Putamen (tissue), 1 donor: Measurements from ENCODE around the gene RMND5A.

Experiments
- DNase-seq: peaks from one replicate; pipeline ENCODE4 v3.0.0-alpha.2; 2016; ENCODE audit warnings: low spot score

The RMND5A gene

DNA sequence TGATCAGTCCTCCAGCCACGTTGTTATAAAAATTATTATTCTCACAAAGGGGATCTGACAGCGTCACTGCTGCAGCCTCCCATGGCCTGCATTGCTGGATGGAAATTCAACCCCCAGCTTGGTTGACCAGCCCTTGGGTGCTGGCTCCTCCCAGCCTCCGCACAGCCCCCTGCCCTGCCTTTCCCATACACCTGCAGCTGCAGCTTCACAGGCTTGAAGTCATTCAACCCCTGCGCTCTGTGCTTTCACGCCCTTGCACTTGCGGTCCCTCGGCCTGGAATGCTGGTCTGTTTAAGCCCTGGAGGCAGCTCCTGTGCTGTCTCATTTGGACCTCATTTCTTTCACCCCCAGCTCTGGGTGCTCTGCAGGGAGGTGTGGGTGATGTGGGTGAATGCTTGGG, 71.5 kb downstream of the RMND5A start:
- DNase-seq, result no peak

DNA sequence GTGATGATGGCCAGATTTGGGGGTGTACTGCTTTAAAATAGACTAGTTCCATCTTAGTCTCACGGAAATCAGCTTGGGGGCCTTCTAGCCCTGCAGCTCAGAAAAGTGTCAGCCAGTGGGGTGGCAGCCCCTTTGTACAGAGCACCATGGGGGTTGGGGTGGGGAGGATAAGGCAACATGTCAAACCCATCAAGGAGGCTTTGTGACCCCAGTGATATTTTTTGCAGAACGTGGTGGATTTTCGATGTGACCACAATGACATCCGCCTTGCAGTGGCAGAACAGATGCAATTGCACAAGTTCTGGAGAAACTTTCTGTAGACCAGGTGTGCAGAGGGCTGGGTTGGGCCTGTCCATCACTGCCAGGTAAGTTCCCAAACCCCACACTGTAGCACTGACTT, 73.7 kb downstream of the RMND5A start:
- no peak for DNase-seq

DNA sequence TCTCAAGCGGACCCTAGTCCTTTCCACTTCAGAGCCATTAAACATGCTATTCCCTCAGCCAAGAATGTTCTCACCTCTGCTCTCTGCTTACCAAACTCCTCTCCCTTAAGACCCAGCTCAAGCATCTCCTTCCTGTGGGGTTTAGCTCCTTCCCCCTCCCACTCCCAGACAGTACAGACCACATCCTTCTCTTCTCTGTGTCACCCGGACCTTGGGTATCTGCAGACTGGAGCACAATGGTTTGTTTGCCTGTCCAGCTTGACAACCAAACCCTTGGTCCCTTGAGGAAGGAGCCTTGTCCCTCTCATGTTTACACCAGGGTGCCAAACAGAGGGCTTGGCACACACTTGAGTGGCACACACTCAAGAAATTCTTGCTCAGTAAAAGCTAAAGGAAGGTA, 74.8 kb downstream of the RMND5A start:
- no peak for DNase-seq

DNA sequence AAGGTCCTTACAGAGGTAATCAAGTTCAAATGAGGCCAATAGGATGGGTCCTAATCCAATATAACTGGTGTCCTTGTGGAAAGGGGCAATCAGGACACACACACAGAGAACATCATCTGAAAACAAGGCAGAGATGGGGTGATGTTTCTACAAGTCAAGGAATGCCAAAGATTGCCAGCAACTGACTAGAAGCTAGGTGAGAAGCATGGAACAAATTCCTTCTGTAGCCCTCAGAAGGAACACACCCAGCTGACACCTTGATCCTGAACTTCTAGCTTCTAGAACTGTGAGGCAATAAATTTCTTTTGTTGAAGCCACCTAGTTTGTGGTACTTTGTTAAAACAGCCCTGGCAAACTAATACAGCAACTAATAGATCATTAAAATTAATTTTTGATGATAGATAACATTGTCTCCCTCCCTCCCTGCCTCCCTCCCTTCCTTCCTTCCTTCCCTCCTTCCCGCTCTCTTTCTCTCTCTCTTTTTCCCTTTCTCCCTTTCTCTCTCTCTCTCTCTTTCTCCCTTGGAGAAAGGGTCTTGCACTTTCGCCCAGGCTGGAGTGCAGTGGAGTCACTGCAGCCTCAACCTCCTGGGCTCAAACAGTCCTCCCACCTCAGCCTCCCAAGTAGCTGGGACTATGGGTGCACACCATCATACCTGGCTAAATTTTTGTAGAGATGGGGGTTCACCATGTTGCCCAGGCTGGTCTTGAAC, 80.9 kb downstream of the RMND5A start:
- DNase-seq, result no peak

DNA sequence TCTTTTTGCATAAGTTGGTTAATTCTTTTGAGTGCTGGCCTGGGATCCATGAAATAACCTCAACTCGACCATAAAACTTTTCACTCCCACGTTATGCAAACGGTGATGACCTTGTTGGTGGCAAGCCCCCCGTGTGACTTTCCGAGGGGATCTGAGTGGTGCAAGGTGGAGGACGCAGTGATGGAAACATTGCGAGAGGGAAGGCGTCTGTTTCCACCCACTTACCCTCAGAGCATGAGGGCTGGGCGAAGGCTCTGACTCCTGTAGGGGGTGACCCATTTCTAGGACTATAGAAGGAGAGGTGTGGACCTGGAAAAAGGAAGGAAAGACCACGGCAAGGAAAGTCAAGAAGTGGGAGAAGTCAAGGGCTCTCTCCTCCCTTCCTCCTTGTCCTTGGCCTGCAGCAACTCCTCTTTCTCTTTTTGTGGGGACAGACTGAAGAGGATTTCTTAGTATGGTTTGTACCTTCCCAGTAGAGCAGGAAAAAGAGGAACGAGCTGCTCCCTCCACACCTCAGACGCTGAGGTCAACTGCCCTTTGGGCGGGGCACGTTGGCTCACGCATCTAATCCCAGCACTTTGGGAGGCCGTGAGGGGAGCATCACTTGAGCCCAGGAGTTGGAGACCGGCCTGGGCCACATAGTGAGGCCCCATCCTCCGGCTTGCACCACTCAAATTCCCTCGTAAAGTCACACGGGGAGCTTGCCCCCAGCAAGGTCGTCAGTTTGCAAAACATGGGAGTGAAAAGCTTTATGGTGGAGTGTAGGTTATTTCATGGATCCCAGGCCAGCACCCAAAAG, 86.2 kb downstream of the RMND5A start:
- no peak for DNase-seq

DNA sequence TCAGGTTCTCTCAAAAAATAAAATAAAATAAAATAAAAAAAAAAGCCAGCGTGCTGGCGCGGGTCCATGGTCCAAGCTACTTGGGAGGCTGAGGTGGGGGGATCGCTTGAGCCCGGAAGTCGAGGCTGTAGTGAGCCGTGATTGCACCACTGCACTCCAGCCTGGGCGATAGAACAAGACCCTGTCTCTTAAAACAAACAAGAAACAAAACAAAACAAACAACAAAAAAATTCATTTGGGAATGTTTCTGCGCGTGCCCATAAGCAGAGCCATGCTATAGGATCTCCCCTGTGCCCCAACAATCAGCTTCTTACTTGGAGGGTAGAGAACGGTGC, 87.0 kb downstream of the RMND5A start:
- no peak for DNase-seq

DNA sequence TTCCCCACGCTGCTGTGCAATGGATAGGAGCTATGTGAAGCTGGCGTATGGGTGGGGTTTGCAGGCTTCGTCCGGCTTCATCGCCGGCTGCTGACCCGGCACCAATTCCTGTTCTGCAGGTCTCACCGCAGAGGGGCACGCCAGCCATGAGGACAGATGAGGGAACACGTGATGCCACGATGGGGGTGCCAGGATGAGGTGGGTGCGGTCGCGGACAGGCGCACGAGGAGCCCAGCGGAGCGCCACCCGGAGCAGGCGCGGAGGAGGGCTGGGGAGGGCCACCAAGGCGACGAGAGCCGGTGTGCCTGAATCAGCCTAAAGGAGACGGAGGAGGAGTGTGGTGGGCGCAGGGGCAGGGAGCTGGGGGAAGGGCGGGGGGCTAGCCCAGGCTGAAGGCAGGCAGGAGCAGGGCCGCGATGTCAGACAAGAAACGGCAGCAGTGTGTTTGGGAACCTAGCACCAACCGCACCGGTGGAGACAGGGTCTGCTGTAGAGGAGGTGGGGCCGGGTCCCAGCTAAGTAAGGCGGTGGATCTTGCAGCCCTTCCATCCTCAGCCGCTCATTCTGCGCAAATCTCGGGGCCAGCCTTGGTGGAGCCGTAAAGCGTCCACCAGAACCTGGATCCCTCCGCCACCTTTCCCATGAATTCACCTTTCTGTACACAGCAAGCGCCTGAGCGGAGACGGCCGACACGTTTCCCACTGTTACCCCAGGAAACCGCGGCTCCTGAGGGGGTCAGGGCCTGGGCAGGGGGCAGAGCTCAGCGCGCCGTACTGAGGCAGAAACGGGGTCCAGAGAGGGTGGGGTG, 87.6 kb downstream of the RMND5A start:
- peak; percentile 58 for DNase-seq

DNA sequence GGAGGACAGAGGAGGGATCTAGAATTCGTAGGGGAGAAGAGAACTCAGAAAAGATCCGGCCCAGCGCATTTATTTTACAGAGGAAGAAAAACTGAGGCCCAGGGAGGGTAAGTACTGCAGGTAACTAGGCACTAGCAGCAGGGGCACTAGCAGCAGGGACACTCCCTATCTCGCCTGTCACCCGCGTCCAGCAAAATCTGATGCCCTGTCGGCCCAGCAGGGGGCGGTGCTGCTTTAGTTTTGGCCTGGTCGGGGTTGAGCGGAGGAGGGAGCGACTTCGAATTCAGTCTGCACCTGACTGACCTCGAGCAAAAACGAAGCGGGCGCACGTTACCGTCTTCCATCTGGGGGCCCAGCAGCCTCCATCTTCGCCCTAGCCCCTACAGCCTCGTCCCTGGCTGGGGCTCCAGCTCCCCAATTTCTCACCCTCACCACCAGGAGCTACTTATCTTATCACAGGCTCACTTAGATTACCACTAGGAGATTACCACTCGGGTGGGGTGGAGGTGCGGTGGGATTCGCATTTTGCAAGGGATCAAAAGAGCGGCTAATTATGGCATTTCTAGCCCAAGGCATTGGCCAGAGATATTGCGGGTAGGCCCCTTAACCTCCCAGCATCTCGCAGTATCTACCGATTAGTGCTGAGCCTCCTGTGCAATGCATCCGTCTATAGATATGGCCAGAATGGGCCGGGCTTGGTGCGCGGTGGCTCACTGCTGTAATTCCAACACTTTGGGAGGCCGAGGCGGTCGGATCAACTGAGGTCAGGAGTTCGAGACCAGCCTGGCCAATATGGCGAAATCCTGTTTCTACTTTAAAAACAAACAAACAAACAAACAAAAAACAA, 88.4 kb downstream of the RMND5A start:
- peak; percentile 78 for DNase-seq

DNA sequence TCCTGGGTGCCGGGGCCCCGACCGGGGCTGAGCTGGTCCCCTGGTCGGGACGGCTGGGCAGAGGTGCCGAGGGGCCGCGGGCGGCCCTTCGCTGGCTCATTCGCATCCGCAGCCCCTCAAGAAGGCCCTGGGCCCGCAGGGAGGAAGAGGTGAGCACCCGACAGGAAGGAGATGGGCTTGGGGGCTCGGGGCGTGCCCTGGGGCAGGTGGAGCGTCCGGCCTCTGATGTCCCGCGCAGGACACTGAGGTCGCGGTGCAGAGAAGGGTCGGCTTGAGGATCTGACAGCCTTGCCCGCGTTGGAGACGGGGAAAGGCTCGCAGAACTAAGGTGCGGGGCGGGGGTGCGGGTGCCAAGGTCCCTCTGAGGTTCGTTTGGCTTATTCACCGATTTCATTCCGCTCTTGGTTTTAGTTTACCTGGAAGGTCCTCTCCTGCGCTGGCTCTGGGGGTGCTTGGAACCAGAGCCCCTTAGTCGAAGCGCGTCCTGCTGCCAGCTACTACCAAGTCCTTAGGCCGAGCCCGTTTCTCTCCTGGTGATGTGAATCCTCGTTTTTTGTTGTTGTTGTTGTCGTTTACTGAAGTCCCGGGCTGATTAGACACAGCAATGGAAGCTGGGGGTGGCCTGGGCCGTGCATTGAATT, 89.5 kb downstream of the RMND5A start:
- DNase-seq, result no peak

DNA sequence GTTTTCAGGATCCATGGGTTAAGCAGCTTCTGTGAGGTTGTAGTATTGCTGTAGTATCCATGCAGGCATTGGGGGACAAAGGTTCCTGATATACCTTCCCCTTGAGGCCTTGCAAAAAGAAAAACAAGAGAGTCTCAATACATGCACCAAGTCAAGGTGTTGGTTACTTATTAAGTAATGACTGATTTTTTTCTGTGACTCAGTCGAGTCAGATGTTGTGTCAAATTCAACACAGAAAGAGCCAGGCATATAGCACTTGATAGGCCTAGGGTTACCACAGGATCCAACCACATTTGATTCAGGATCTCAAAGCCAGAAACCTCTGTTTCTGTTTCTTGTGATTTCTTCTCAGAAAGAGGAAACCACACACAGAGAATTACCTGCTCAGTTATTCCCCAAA, 95.5 kb downstream of the RMND5A start:
- no peak for DNase-seq

DNA sequence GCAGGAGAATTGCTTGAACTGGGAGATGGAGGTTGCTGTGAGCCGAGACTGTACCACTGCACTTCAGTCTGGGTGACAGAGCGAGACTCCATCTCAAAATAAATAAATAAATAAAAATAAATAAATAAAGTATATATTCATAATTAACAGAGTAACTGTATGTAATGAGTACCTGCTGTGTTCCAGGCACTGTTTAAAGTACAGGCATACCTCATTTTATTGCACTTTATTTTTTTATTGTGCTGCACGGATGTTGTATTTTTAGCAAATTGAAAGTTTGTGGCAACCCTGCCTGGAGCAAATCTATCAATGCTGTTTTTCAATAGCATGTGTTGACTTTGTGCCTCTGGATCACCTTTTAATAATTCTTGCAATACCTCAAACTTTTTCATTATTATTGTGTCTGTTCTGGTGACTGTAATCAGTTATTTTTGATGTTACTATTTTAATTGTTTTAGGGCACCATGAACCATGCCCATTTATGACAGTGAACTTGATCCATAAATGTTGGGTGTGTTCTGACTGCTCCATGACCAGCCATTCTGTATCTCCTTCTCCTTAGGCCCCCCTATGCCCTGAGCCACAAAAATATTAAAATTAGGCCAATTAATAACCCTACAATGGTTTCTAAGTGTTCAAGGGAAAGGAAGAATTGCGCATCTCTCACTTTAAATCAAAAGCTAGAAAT, 98.2 kb downstream of the RMND5A start:
- no peak for DNase-seq

DNA sequence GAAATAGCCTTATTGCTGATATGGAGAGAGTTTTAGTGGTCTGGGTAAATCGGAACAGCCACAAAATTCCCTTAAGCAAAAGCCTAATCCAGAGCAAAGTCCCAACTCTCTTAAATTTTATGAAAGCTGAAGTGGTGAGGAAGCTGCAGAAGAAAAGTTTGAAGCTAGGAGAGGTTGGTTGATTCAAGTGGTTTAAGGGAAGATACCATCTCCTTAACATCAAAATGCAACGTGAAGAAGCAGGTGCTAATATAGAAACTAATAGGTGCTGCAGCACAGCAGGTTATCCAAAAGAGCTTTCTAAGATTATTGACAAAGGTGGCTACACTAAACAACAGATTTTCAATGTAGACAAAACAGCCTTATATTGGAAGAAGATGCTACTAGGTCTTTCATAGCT, 98.9 kb downstream of the RMND5A start:
- DNase-seq, result no peak

DNA sequence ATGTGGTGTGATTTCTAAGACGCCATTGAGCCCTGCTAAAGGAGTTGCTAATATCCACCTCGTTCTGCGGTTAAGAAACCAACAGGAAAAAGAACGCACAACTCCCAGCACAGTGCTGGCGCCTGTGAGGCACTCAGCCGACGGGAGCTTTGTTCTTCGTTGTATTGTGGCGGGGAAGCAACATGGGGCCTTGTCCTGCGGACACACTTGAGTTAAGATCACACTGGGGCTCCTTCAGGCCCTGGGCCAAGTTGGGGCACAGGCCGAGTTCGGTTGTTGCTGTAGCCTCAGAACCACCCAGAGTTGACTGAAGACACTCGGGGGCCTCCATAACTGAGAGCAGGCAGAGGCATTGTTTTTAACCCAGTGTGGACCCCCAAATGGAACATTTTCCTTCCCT, 101.2 kb downstream of the RMND5A start:
- no peak for DNase-seq

DNA sequence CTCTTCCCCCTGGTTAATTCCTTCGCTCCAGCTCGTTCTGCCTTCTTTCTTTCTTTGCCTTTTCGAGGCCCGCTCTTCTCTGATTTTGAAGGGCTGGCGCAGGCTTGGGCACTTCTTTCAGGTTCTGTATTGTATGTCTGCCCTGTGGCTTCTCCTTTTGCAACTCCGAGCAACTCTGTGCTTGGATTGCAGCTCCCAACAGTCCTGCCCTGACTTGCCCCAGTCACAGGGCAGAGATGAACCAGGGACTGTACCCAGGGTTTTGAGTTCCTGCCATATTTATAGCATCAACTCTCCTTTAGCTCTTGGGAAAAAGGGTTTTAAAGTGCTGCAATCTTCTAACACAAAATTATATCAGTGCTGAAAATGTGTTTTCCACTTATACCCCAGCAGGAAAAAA, 101.8 kb downstream of the RMND5A start:
- DNase-seq, result no peak

DNA sequence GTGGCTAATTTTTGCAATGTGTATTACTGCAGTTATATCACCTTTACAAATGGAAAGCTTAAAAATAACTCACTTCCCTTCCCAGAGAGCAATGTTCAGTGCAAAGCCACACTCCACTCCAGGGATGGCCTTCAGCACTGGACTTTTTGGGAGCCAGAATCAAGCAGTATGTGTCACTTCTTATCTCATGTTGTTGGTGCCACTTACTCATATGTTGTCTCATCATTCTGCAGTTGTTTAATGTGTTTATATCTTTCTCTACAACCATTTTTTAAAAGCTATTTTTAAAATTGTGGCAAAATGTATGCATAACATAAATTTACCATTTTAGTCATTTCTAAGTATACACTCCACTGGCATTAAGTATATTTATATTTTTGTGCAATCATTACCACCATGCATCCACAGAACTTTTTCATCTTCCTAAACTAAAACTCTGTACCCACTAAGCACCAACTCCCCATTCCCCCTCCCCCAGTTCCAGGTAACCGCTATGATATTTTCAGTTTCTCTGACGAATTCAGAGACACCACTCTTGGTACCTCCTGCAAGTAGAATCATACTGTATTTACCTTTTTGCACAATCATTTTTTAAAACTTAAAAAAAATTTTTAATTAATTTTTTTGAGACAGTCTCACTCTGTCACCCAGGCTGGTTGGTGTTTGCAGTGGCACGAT, 102.7 kb downstream of the RMND5A start:
- no peak for DNase-seq

DNA sequence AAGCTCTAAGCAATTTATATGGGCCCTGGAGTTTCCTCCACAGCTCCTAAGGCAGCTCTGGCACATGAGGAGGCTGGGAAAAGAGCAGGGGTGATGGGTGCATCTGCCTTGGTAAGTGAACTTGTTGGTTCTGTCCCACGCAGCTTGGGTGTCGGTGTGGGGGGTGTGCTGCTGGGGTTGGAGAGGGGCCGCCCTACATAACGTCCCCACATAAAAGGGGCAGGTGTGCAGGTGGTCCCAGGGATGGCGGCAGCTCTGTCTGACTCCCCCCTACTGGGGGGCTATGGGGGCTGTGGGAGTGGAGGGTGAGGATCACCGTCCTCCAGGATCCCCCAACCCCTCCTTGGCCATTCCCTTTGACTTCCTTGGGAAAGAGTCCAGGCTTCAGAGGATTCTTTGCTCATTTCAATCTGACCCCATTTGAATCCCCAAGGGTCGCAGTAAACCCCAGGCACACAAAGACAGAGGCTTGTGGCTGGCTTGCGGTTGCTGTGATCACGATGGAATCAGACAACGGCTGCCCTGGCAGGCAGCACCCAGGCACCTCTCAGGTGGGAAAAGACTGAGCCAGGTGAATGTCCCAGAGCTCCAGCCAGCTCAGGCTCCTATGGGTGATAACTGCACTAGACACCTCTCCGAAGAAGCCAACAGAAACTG, 105.1 kb downstream of the RMND5A start:
- no peak for DNase-seq

DNA sequence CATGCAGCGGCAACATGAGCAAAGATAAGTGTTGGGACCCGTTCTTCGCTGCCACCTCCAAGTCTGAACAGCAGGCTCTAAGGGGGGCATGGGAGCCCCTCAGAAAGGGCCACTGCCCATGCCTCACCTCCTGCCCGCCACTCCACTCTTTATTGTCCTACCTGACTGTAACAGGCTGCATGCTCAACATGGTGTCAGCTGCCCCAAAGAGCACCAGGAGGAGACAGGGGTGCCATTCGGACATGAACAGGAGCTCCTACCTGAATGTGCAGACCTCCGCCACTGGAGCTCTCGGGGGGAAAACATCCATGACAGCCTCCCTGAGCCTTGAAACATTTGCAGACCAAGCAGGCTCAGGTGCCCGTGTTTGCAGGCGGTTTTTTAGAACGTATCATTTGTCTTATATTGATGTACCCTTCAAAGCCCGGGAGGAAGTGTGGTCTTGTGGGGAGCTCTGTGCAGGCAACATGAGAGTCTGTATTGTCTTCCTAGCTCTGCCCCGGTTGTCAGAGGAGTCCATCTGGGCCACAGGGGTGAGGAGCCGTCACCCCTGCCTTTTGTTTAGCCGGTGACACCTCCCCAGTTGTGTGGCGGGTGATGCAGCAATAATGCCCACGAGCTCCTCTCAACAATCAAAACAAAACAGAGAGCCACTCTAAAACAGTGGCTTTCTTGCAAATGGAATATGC, 105.7 kb downstream of the RMND5A start:
- no peak for DNase-seq

DNA sequence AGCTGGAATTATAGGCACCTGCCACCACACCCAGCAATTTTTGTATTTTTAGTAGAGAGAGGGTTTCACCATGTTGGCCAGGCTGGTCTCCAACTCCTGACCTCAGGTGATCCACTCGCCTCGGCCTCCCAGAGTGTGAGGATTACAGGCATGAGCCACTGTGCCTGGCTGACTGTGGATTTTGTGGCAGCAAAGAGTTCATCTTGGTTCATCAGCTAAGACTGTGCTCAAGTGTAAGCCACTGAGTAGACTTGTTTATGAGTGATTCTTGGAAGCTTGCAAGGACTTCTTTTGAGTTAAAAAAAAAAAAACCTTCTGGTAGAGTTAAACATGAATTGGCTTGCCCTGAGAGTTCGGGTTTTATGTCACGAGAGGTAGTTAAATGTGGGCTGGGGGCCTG, 106.9 kb downstream of the RMND5A start:
- no peak for DNase-seq
